HepG2 (cell line): ENCODE results near the gene SLC39A1.

Experiments
- CCDC6 ChIP-seq: sonication (generic); formaldehyde crosslinking; IDR thresholded peaks from 2 replicates; pipeline ENCODE4 v1.8.1; 2022; ENCODE audit warnings: mild to moderate bottlenecking, missing genetic modification reagents, moderate library complexity
- ETV6 ChIP-seq: sonication (generic); formaldehyde crosslinking; conservative IDR thresholded peaks from 2 replicates; pipeline ENCODE4 v1.4.0; 2020; ENCODE audit warnings: missing genetic modification reagents
- FOSL1 ChIP-seq: sonication (generic); formaldehyde crosslinking; IDR thresholded peaks from 2 replicates; pipeline ENCODE4 v1.9.0; 2021; ENCODE audit warnings: missing genetic modification reagents, borderline replicate concordance
- GTF2F1 ChIP-seq: fragments of 150-350 bp; IDR thresholded peaks from 2 replicates; pipeline ENCODE4 v1.6.1; 2014; ENCODE audit warnings: low read length
- HOXA3 ChIP-seq: sonication (generic); formaldehyde crosslinking; IDR thresholded peaks from 2 replicates; pipeline ENCODE4 v1.5.0; 2020; ENCODE audit warnings: missing genetic modification reagents
- NCOA1 ChIP-seq: sonication (generic); formaldehyde crosslinking; IDR thresholded peaks from 2 replicates; pipeline ENCODE4 v1.9.0; 2021; ENCODE audit warnings: missing genetic modification reagents
- NFIC ChIP-seq: IDR thresholded peaks from 2 replicates; pipeline ENCODE4 v1.6.1; 2012; ENCODE audit warnings: mild to moderate bottlenecking, low read length, inconsistent platforms
- POLR2A ChIP-seq, 2 experiments: IDR thresholded peaks; 2 replicates each; pipeline ENCODE4 v1.6.1; 2011; ENCODE audit warnings: low read depth in 2 of 2, low read length in 2 of 2, mild to moderate bottlenecking in 1 of 2, moderate library complexity in 1 of 2; ENCODE audit not compliant: insufficient read depth in 1 of 2
- ZBTB1 ChIP-seq: sonication (generic); formaldehyde crosslinking; IDR thresholded peaks from 2 replicates; pipeline ENCODE4 v1.4.0; 2020; ENCODE audit warnings: missing genetic modification reagents, borderline replicate concordance
- ZBTB49 ChIP-seq: sonication (generic); formaldehyde crosslinking; IDR thresholded peaks from 2 replicates; pipeline ENCODE4 v1.4.0; 2020; ENCODE audit warnings: missing genetic modification reagents, borderline replicate concordance
- ZNF281 ChIP-seq: sonication (generic); formaldehyde crosslinking; IDR thresholded peaks from 2 replicates; pipeline ENCODE4 v1.4.0; 2020; ENCODE audit warnings: missing genetic modification reagents, borderline replicate concordance
- ZNF44 ChIP-seq: sonication (generic); formaldehyde crosslinking; IDR thresholded peaks from 2 replicates; pipeline ENCODE4 v1.5.1; 2020; ENCODE audit warnings: mild to moderate bottlenecking, missing genetic modification reagents
- TF ChIP-seq, protein P1 (sequence below): IDR thresholded peaks from 2 replicates; pipeline ENCODE4 v1.6.1; 2016
- TF ChIP-seq, protein P2 (sequence below), 2 experiments: fragments of 450-650 bp in 1 of 2; sonication (generic) in 1 of 2; formaldehyde crosslinking; IDR thresholded peaks; 2 replicates each; pipeline versions ENCODE4 v1.5.0 to v1.8.0; 2020 to 2022; ENCODE audit warnings: mild to moderate bottlenecking in 1 of 2, missing genetic modification reagents in 1 of 2

- TF ChIP-seq POLR2A (IDR thresholded peaks at IDR 0.05; ENCODE audit: insufficient read depth in 1 of 2, low read depth in 2 of 2, low read length in 2 of 2): no peak
- TF ChIP-seq, protein P1, sequence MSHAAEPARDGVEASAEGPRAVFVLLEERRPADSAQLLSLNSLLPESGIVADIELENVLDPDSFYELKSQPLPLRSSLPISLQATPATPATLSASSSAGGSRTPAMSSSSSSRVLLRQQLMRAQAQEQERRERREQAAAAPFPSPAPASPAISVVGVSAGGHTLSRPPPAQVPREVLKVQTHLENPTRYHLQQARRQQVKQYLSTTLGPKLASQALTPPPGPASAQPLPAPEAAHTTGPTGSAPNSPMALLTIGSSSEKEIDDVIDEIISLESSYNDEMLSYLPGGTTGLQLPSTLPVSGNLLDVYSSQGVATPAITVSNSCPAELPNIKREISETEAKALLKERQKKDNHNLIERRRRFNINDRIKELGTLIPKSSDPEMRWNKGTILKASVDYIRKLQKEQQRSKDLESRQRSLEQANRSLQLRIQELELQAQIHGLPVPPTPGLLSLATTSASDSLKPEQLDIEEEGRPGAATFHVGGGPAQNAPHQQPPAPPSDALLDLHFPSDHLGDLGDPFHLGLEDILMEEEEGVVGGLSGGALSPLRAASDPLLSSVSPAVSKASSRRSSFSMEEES: no peak
- TF ChIP-seq HOXA3 (CRISPR knock-in tag): no peak
- no peak for TF ChIP-seq ZNF281
- TF ChIP-seq ZBTB49: no peak
- TF ChIP-seq FOSL1: no peak
- no peak for TF ChIP-seq CCDC6
- TF ChIP-seq ETV6 (CRISPR knock-in tag): no peak
- TF ChIP-seq NFIC: no peak
- no peak for TF ChIP-seq GTF2F1
- TF ChIP-seq NCOA1: no peak
- TF ChIP-seq ZBTB1 (CRISPR knock-in tag): no peak
- TF ChIP-seq, protein P2, sequence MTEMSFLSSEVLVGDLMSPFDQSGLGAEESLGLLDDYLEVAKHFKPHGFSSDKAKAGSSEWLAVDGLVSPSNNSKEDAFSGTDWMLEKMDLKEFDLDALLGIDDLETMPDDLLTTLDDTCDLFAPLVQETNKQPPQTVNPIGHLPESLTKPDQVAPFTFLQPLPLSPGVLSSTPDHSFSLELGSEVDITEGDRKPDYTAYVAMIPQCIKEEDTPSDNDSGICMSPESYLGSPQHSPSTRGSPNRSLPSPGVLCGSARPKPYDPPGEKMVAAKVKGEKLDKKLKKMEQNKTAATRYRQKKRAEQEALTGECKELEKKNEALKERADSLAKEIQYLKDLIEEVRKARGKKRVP (CRISPR knock-in tag; IDR thresholded peaks at IDR 0.05): no peak
- no peak for TF ChIP-seq ZNF44 (CRISPR knock-in tag)
Observed at GRCh38 chr1:153985341-153985912, 22.1 kb upstream of the SLC39A1 start.
